SU-DHL-6 (cell line): ENCODE results near the gene MEIS2.

ENCODE experiments used
- CTCF ChIP-seq: fragments of 200-600 bp; sonication (generic); IDR thresholded peaks from one replicate; pipeline ENCODE4 v1.5.1; 2017; ENCODE audit warnings: antibody characterized with exemption, mild to moderate bottlenecking, low read length, moderate library complexity; ENCODE audit not compliant: insufficient read depth, poor library complexity, severe bottlenecking
- EZH2phosphoT487 ChIP-seq: fragments of 200-600 bp; sonication (generic), shearing (Covaris generic); conservative IDR thresholded peaks from 2 replicates; pipeline ENCODE4 v1.6.1; 2018; ENCODE audit warnings: mild to moderate bottlenecking, antibody characterized with exemption, low read length, moderate library complexity, mixed read lengths

DNA sequence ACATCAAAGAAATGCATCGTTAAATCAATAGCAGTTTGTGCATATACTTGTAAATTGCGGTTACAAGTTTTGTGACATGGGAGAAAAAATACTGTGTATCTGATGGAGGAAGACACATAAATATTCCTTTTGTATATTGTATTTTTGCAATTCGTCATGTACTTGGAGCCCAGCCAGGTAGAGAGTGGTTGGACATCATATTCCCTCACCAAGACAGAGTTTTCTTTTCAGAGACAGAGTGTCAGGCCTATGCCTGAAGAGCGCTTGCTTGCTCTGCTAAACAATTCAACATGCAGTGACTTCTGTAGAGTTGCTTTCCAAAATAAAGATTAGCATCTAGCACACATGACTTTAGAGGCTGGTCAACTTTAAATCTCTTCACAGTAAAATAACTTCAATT is 24.8 kb upstream of the MEIS2 start:
- no peak for TF ChIP-seq CTCF
- no peak for TF ChIP-seq EZH2phosphoT487
